GDM1 (cell line): Measurements from ENCODE around the gene LRRC72.
"Not testable (repeated sequence)": the region's sequence is repeated elsewhere in the genome, so short reads cannot be mapped to it uniquely, and the experiment has no call there.

Experiments
- DNase-seq: peaks from one replicate; lab custom pipeline; 2025; lab: John Stamatoyannopoulos, UW

LRRC72 gene

GRCh38 chr7:16526742-16527540 is at the start of gene LRRC72:
Gene LRRC72 (plus strand): TSS chr7:16526825. CDS start chr7:16526953, 128 bp downstream.
- no peak for DNase-seq

- DNase-seq = no peak
Measured at GRCh38 chr7:16479161-16479560, 47.5 kb upstream of the LRRC72 start.

- no peak for DNase-seq
Measured at GRCh38 chr7:16479591-16479990, 47.0 kb upstream of the LRRC72 start.

GRCh38 chr7:16484453-16485158 is 42.0 kb upstream of the LRRC72 start:
- no peak for DNase-seq

GRCh38 chr7:16491148-16491547 is 35.5 kb upstream of the LRRC72 start:
- DNase-seq = no peak

GRCh38 chr7:16492513-16493062 is 34.0 kb upstream of the LRRC72 start:
- no peak for DNase-seq

GRCh38 chr7:16493266-16493665 is 33.4 kb upstream of the LRRC72 start:
- no peak for DNase-seq

- no peak for DNase-seq
Measured at GRCh38 chr7:16494551-16494950, 32.1 kb upstream of the LRRC72 start.

DNA sequence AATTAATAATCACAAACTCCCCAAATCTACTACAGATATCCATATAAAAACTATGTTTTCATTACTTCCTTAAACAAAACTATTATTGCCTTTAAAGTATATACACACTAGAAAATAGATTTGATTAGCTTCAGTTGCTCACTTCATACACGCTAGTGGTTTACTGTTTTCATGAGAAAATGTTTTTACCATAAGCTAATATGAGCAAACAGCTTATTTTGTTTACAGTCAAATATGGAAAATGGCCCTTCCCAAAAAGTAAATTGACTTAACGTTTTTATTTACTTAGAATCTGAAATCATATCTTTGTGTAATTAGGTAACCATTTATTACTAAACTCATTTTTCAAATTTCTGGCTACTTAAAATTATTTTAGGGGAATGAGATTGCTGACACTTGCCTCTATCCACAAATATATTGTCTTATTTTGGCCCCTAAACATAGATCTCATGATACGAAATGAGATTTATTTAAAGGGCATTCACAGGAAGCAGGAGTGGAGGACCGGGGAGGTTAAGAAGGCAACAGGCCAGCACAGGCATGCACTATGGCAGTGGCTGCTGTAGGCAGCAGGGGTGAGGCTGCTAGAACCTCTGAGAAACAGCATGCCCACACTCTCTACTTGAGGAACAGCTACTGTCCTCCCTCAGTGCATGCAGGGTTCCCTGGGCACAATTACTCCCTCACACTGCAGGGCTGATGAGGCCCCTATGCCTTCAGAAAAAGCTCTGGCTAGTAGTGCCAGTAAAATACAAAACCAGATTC is 31.5 kb upstream of the LRRC72 start:
- DNase-seq = no peak

DNA sequence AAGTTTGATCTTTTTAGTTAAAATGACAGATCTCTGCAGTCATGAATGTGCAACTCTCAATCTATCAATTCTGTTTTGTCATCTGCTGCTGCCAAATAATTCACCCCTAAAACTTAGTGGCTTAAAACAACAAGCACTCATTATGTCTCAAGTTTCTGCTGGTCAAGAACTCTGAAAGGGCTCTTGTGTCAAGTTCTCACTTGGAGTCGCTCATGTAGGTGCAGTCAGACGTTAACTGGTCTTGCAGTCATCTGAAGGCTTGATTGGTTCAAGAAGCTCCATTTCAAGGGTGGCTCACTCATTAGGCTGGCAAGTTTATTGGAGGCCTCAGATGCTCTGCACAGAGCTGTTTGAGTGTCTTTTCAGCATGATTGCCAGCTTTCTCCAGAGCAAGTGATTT is 28.5 kb upstream of the LRRC72 start:
- DNase-seq = no peak

DNA sequence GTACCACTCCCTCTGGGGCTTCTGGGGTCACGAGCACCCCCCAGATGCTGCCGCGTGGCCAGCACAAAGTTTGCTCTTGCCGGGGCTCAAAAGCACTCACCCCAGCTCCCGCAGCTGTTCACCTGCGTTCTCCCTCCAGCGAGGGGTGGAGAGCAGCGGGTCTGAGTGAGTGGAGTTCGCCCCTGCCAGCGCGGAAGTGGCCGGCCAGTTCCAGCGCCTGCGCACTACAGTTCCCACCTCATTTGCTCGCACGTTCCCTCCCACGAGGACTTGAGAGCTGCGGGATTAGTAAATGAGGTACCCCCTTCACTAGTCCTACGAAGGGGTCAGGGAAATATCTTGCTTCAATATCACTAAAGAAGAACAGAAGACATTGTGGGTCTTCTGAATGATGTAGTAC is 24.3 kb upstream of the LRRC72 start:
- no peak for DNase-seq

DNA sequence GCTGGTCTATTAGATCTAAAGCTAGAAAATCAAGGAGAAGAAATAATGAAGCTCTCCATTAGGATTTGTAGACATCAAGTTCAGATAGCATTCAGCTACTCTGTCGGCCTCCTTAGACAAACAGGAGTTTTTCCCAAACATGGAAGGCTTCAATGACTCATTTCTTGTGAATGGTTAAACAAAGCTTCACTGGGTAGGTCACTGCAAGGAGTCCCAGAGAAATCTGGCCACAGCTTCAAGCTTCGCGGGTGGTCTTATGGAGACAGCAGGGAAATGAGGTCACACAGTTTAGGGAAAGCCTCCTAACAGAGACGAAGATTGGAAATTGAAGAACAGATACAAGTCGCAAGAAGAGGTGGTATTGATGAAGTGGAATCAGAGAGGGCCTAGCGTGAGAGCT is 22.6 kb upstream of the LRRC72 start:
- no peak for DNase-seq

DNA sequence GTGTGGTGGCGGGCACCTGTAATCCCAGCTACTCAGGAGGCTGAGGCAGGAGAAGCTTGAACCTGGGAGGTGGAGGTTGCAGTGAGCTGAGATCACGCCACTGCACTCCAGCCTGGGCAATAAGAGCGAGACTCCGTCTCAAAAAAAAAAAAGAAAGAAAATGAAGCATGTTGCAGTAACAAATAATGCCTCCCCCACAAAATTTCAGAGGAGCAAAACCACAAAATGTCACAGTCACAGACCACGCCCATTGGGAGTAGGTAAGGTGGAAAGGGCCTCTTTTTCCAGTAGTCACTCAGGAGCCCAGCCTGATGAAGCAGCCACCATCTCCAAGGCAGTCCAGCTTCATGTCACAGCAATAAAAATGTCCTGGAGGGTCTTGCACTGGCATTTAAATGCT is 20.2 kb upstream of the LRRC72 start:
- not testable (repeated sequence) for DNase-seq

DNA sequence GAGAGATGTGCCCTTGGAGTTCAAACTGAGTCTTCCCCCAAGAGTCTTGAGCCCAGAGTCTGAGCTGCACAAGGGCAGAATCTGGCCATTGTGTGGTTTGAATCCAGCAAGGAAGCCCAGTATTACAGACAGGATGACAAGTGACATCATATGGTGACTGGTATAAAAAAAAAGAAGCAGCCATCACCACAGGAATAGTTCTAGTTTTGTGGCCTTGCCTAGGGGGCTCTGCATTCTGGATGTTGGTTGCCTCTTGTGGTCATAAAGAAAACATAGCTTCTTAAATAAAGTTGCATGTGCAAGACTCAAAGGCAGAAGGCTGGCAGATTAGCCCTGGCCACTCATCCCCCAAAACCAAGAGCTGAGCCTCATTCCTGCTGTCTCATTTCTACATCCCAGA is 16.8 kb upstream of the LRRC72 start:
- DNase-seq = no peak

DNA sequence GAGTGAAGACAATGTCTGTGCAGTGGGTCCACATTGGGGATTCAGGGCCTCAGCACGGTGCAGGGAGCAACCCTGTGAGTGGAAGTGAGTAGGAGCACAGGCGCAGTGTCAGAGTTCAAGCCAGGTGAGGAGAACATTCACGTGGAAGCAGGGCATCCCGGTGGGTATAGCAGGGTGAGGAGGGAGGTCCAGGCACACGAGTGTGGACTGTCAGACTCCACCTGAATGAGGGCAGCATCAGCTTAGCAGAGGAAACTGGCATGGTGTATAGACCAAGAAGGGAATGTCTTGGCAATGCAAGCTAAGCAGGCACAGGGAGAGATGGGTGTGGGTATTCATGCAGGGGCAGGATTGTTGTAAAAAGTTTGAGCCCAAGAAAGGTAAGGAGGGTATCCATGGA is 15.3 kb upstream of the LRRC72 start:
- no peak for DNase-seq

DNA sequence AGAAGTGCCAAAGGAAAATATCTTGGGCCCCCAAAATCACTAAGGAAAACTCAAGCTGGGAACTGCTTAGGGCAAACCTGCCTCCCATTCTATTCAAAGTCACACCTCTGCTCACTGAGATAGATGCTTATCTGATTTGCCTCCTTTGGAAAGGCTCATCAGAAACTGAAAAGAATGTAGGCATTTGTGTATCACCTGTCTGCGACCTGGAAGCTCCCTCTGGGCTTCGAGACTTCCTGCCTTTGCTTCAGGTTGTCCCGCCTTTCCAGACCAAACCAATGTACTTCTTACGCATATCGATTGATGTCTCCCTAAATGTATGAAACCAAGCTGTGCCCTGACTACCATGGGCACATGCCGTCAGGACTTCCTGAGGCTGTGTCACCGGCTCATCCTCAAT is 14.5 kb upstream of the LRRC72 start:
- no peak for DNase-seq

GRCh38 chr7:16514271-16514670 is 12.4 kb upstream of the LRRC72 start:
- no peak for DNase-seq

GRCh38 chr7:16514729-16515128 is 11.9 kb upstream of the LRRC72 start:
- no peak for DNase-seq

- no peak for DNase-seq
Measured at GRCh38 chr7:16515785-16516685, 10.6 kb upstream of the LRRC72 start.

GRCh38 chr7:16519985-16520384 is 6.6 kb upstream of the LRRC72 start:
- DNase-seq = not testable (repeated sequence)

DNA sequence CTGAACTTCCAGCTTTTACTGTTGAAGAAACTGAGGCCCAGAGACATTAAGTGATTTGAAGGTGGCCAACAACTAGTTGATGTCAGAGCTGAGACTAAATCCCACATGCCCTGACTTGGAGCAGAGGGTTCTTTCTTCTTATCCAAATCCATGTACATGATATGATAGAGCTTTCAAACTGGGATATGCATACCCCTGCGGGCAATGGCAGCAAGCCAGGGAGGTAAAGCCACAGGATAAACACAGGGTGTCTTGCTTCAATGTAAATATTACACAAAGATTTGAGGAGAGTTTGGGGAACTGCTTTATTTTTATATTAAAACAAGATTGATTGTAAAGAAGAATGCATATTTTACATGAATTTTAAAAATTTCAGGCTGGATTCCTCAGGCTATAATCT is 2.3 kb upstream of the LRRC72 start:
- no peak for DNase-seq
